Gastroesophageal sphincter (tissue), 4 donors: Measurements from ENCODE around the gene TAC3. TPM values are rescaled to one million over a fixed set of nuclear protein-coding genes. Genes with fewer than 3 reads are reported as not detected.

Experiments used
- ATAC-seq: fragments of 150-250 bp; one replicate; pipeline ENCODE4 v1.9.1; 2016; ENCODE audit warnings: mild to moderate bottlenecking, moderate library complexity
- H3K27ac ChIP-seq, 4 donors: fragments of 200-600 bp; sonication (generic) in 3 of 4; 1 replicate in 3 of 4; 2 replicates in 1 of 4; pipeline ENCODE4 v1.5.1; 2016 to 2019
- H3K27me3 ChIP-seq: fragments of 200-600 bp; sonication (generic); one replicate; pipeline ENCODE4 v1.5.1; 2019
- H3K36me3 ChIP-seq, 2 donors: fragments of 200-600 bp; sonication (generic); one replicate each; pipeline ENCODE4 v1.5.1; 2019; ENCODE audit warnings: control low read depth in 1 of 2
- H3K4me1 ChIP-seq, 3 donors: fragments of 200-600 bp; sonication (generic); 1 replicate in 2 of 3; 2 replicates in 1 of 3; pipeline ENCODE4 v1.5.1; 2016 to 2019; ENCODE audit warnings: control low read depth in 2 of 3
- H3K4me3 ChIP-seq, 2 donors: fragments of 200-600 bp; sonication (generic); one replicate each; pipeline ENCODE4 v1.5.1; 2019; ENCODE audit warnings: mild to moderate bottlenecking in 1 of 2, moderate library complexity in 1 of 2
- H3K9me3 ChIP-seq, 3 donors: fragments of 200-600 bp; sonication (generic); one replicate each; pipeline ENCODE4 v1.5.1; 2017 to 2019; ENCODE audit warnings: control low read depth in 2 of 3
- CTCF ChIP-seq, 4 experiments: fragments of 200-600 bp in 2 of 4; fragments of 450-650 bp in 2 of 4; sonication (generic) in 1 of 4; IDR thresholded peaks; one replicate each; pipeline ENCODE4 v1.5.1; 2017 to 2019; ENCODE audit warnings: antibody characterized with exemption in 4 of 4, mild to moderate bottlenecking in 2 of 4, moderate library complexity in 2 of 4
- EP300 ChIP-seq: sonication (generic); formaldehyde crosslinking; IDR thresholded peaks from one replicate; pipeline ENCODE4 v1.6.1; 2017; ENCODE audit warnings: antibody characterized with exemption, mild to moderate bottlenecking
- POLR2A ChIP-seq, 2 donors: fragments of 450-650 bp; IDR thresholded peaks; one replicate each; pipeline ENCODE4 v1.6.1; 2017; ENCODE audit warnings: antibody characterized with exemption in 2 of 2, mild to moderate bottlenecking in 2 of 2, moderate library complexity in 1 of 2
- POLR2AphosphoS5 ChIP-seq: sonication (generic); formaldehyde crosslinking; IDR thresholded peaks from one replicate; pipeline ENCODE4 v1.6.1; 2017; ENCODE audit warnings: antibody characterized with exemption
- WGBS, 2 donors: methylation state at CpG; one replicate each; pipeline ENCODE4 v1.1.5; 2018; ENCODE audit warnings: low coverage in 1 of 2; 5-methylcytosine and 5-hydroxymethylcytosine counted together
- total RNA-seq, 4 donors: library from RNA; depleted of rRNA; stranded (reverse); fragments of >200 nt; gene quantifications; one replicate each; pipeline ENCODE4 v1.1.0, GENCODE V29; 2016

Gene TAC3
- total RNA-seq: not detected

GRCh38 chr12:57016348-57016747 is at the start of gene TAC3:
TSS of gene TAC3 (minus strand) at chr12:57016529. CDS start at chr12:57015797, 732 bp downstream.
- no peak for ATAC-seq
- H3K27ac ChIP-seq: no peak within 1 kb of the TSS
- peaks cover 33% of the 10 kb centered on the region for H3K27me3 ChIP-seq
- TF ChIP-seq POLR2A (IDR thresholded peaks at IDR 0.05) (no peak), CTCF (IDR thresholded peaks at IDR 0.05) (no peak), POLR2AphosphoS5 (no peak), EP300 (no peak)
- no peaks in the 10 kb centered on the region for H3K9me3 ChIP-seq
- no peak within 1 kb of the TSS for H3K4me3 ChIP-seq
- no peaks in the 10 kb centered on the region for H3K4me1 ChIP-seq
- H3K36me3 ChIP-seq: no peaks in the 10 kb centered on the region
- 0% methylated on average over 1 of the region's 6 CpGs; no CpG with 5 or more reads in 1 of the 2 donors for WGBS, 2 donors

GRCh38 chr12:57063991-57064685 is 47.8 kb upstream of the TAC3 start:
- Histone ChIP-seq H3K36me3 (peaks cover 0 to 61% of the 10 kb centered on the region in 2 donors), H3K9me3 (no peaks in the 10 kb centered on the region), H3K27me3 (no peaks in the 10 kb centered on the region), H3K4me3 (no peak overlapping the region), H3K27ac (no peak overlapping the region), H3K4me1 (peaks cover 0 to 2% (median under 1%) of the 10 kb centered on the region in 3 donors)
- TF ChIP-seq EP300 (no peak), POLR2A (IDR thresholded peaks at IDR 0.05) (no peak), CTCF (IDR thresholded peaks at IDR 0.05) (no peak), POLR2AphosphoS5 (no peak)
- 48 to 56% methylated on average over 4 to 5 of the region's 5 CpGs for WGBS, 2 donors
- no peak for ATAC-seq

- H3K9me3 ChIP-seq: no peaks in the 10 kb centered on the region
- H3K4me3 ChIP-seq: no peak overlapping the region
- H3K27ac ChIP-seq: no peak overlapping the region
- TF ChIP-seq POLR2A (IDR thresholded peaks at IDR 0.05) (no peak), CTCF (IDR thresholded peaks at IDR 0.05) (no peak), POLR2AphosphoS5 (no peak), EP300 (no peak)
- no peak for ATAC-seq
- H3K4me1 ChIP-seq: peaks cover 0 to 10% (median 0%) of the 10 kb centered on the region in 3 donors
- H3K27me3 ChIP-seq: no peaks in the 10 kb centered on the region
- WGBS, 2 donors: 100% methylated on average over 1 of the region's 1 CpG; no CpG with 5 or more reads in 1 of the 2 donors
- H3K36me3 ChIP-seq: peaks cover 0 to 55% of the 10 kb centered on the region in 2 donors
Observed at GRCh38 chr12:57058454-57058853, 42.1 kb upstream of the TAC3 start.

- Histone ChIP-seq H3K9me3 (no peaks in the 10 kb centered on the region), H3K27me3 (no peaks in the 10 kb centered on the region), H3K4me3 (no peak overlapping the region), H3K4me1 (peaks cover 0 to 10% (median 0%) of the 10 kb centered on the region in 3 donors), H3K36me3 (peaks cover 0 to 49% of the 10 kb centered on the region in 2 donors), H3K27ac (peak overlapping the region in 3 of 4 donors; percentile 30 to 47 (median 32))
- WGBS, 2 donors: 55 to 60% methylated on average over 2 to 5 of the region's 6 CpGs
- no peak for TF ChIP-seq CTCF (IDR thresholded peaks at IDR 0.05)
- TF ChIP-seq EP300: no peak
- TF ChIP-seq POLR2A (IDR thresholded peaks at IDR 0.05): no peak
- TF ChIP-seq POLR2AphosphoS5: no peak
- peak; percentile 22 for ATAC-seq
Observed at GRCh38 chr12:57057067-57057751, 40.9 kb upstream of the TAC3 start.
